A673 (cell line): Measurements from ENCODE around the gene BRCC3. TPM values are rescaled to one million over a fixed set of nuclear protein-coding genes. Genes with fewer than 3 reads are reported as not detected.

Source experiments
- BruUV-seq: library from RNA; stranded (reverse); fragments of 400-500 nt; replicated peaks from 2 replicates; lab custom pipeline; 2021; lab: Mats Ljungman, UMichigan
- CTCF ChIA-PET: fragments of 300-600 bp; sonication (Branson Sonifier 250); formaldehyde crosslinking; loops from one replicate; lab custom pipeline; 2022; ENCODE audit warnings: antibody characterized with exemption; lab: Charles Lee
- POLR2A ChIA-PET: fragments of 300-600 bp; sonication (Branson Sonifier 250); formaldehyde crosslinking; loops from one replicate; lab custom pipeline; 2022; ENCODE audit warnings: antibody characterized with exemption; ENCODE audit not compliant: low non-redundant PET; lab: Charles Lee
- DNase-seq: peaks from one replicate; pipeline ENCODE4 v3.0.0-alpha.2; 2015; ENCODE audit warnings: low spot score
- H3K27ac ChIP-seq: fragments of 200-600 bp; sonication (generic); 2 replicates; pipeline ENCODE4 v1.5.1; 2016; ENCODE audit warnings: mixed run types, low read depth, mild to moderate bottlenecking, mixed read lengths, antibody characterized with exemption, low read length; ENCODE audit not compliant: poor library complexity, severe bottlenecking
- H3K27me3 ChIP-seq: fragments of 200-600 bp; sonication (generic); replicated peaks from 2 replicates; pipeline ENCODE4 v1.6.1; 2017; ENCODE audit warnings: mixed run types, low read depth, mild to moderate bottlenecking, mixed read lengths, antibody characterized with exemption, low read length; ENCODE audit not compliant: insufficient read depth, poor library complexity
- H3K36me3 ChIP-seq: fragments of 200-600 bp; sonication (generic); 2 replicates; pipeline ENCODE4 v1.6.1; 2016; ENCODE audit warnings: mixed run types, mild to moderate bottlenecking, mixed read lengths, antibody characterized with exemption, low read length; ENCODE audit not compliant: insufficient read depth, poor library complexity, severe bottlenecking
- H3K4me1 ChIP-seq: fragments of 200-600 bp; sonication (generic); 2 replicates; pipeline ENCODE4 v1.6.1; 2017; ENCODE audit warnings: mixed run types, mild to moderate bottlenecking, mixed read lengths, antibody characterized with exemption, low read length; ENCODE audit not compliant: insufficient read depth, poor library complexity, severe bottlenecking
- H3K4me3 ChIP-seq: fragments of 200-600 bp; sonication (generic); 2 replicates; pipeline ENCODE4 v1.5.1; 2016; ENCODE audit warnings: low read depth, mixed run types, mild to moderate bottlenecking, mixed read lengths, low read length; ENCODE audit not compliant: poor library complexity, severe bottlenecking
- H3K9me3 ChIP-seq: fragments of 200-600 bp; sonication (generic); 2 replicates; pipeline ENCODE4 v1.6.1; 2016; ENCODE audit warnings: mixed run types, low read depth, mild to moderate bottlenecking, mixed read lengths, antibody characterized with exemption, low read length; ENCODE audit not compliant: poor library complexity, severe bottlenecking
- CTCF ChIP-seq: fragments of 300-800, 200-600 bp; sonication (generic); conservative IDR thresholded peaks from 2 replicates; pipeline ENCODE4 v1.5.1; 2017; ENCODE audit warnings: low read depth, mild to moderate bottlenecking, antibody characterized with exemption, low read length, moderate library complexity, mixed read lengths
- EZH2 ChIP-seq: fragments of 200-600 bp; sonication (generic); IDR thresholded peaks from 2 replicates; pipeline ENCODE4 v1.6.1; 2017; ENCODE audit warnings: borderline replicate concordance, low read depth, mild to moderate bottlenecking, mixed read lengths, antibody characterized with exemption, low read length; ENCODE audit not compliant: poor library complexity, severe bottlenecking
- intact Hi-C: fragments of 100-400 bp; cut with micrococcal nuclease; formaldehyde crosslinking; loops from one replicate; pipeline ENCODE4 v1.10.0; 2022; ENCODE audit not compliant: unreplicated experiment
- total RNA-seq: library from RNA; stranded (reverse); gene quantifications from 2 replicates; pipeline ENCODE4 v1.2.3, GENCODE V29; 2021

Gene BRCC3
- total RNA-seq, 1 experiment from 2014 or later = 25.7 TPM

GRCh38 chrX:155108427-155108826 is 37.1 kb downstream of the BRCC3 start:
- H3K27ac ChIP-seq = no peak overlapping the region
- H3K4me1 ChIP-seq = no peaks in the 10 kb centered on the region
- POLR2A ChIA-PET = no interaction called here
- intact Hi-C loops = no loop called here
- CTCF ChIA-PET = no interaction called here
- TF ChIP-seq CTCF = no peak
- no peak for TF ChIP-seq EZH2
- no peaks in the 10 kb centered on the region for H3K36me3 ChIP-seq
- no peaks in the 10 kb centered on the region for H3K27me3 ChIP-seq
- H3K4me3 ChIP-seq = no peak overlapping the region
- no TSS peak for BruUV-seq
- H3K9me3 ChIP-seq = peaks cover 10% of the 10 kb centered on the region
- DNase-seq = no peak

GRCh38 chrX:155112171-155112570 is 40.9 kb downstream of the BRCC3 start:
- Histone ChIP-seq H3K9me3 (peaks cover 10% of the 10 kb centered on the region), H3K27me3 (no peaks in the 10 kb centered on the region), H3K36me3 (no peaks in the 10 kb centered on the region), H3K4me1 (no peaks in the 10 kb centered on the region), H3K4me3 (no peak overlapping the region), H3K27ac (no peak overlapping the region)
- POLR2A ChIA-PET = no interaction called here
- intact Hi-C loops = no loop called here
- TF ChIP-seq CTCF = no peak
- no peak for TF ChIP-seq EZH2
- no peak for DNase-seq
- no TSS peak for BruUV-seq
- CTCF ChIA-PET = no interaction called here

- Histone ChIP-seq H3K27me3 (no peaks in the 10 kb centered on the region), H3K27ac (no peak overlapping the region), H3K4me1 (no peaks in the 10 kb centered on the region), H3K4me3 (no peak overlapping the region), H3K36me3 (no peaks in the 10 kb centered on the region), H3K9me3 (peaks cover 10% of the 10 kb centered on the region)
- TF ChIP-seq EZH2 (no peak), CTCF (no peak)
- BruUV-seq = no TSS peak
- CTCF ChIA-PET = no interaction called here
- DNase-seq = no peak
- POLR2A ChIA-PET = no interaction called here
- intact Hi-C loops = no loop called here
Measured at GRCh38 chrX:155113097-155113496, 41.8 kb downstream of the BRCC3 start.
